H1 (cell line): Measurements from ENCODE around the gene MIOX. TPM values are rescaled to one million over a fixed set of nuclear protein-coding genes. Genes with fewer than 3 reads are reported as not detected.

Experiments used
- CTCF ChIA-PET: fragments of 300-600 bp; sonication (Branson Sonifier 250); formaldehyde crosslinking; loops from one replicate; lab custom pipeline; 2021; ENCODE audit not compliant: partially characterized antibody; lab: Charles Lee
- POLR2A ChIA-PET: fragments of 300-600 bp; sonication (Branson Sonifier 250); formaldehyde crosslinking; loops from one replicate; lab custom pipeline; 2021; ENCODE audit warnings: inconsistent platforms; ENCODE audit not compliant: partially characterized antibody; lab: Charles Lee
- DNase-seq, 2 experiments: peaks; one replicate each; pipeline versions ENCODE4 v3.0.0 to v3.0.0-alpha.2; 2010 to 2022; ENCODE audit warnings: low spot score in 2 of 2, low read depth in 1 of 2, mixed read lengths in 1 of 2
- FAIRE-seq: peaks from 2 replicates; lab custom pipeline; 2011; peaks lifted over from hg19 to GRCh38; lab: Jason Lieb, UNC
- H2AFZ ChIP-seq: 2 replicates; pipeline ENCODE4 v1.8.1; 2012; ENCODE audit warnings: low read length, inconsistent platforms
- H2AK5ac ChIP-seq: 2 replicates; pipeline ENCODE4 v1.6.1; 2013; ENCODE audit warnings: low read depth, low read length
- H2BK120ac ChIP-seq: replicated peaks from 2 replicates; pipeline ENCODE3; 2013; ENCODE audit warnings: low read depth, low read length, inconsistent platforms
- H2BK12ac ChIP-seq: 2 replicates; pipeline ENCODE4 v1.6.1; 2013; ENCODE audit warnings: low read depth, low read length
- H2BK15ac ChIP-seq: 2 replicates; pipeline ENCODE4 v1.6.1; 2013; ENCODE audit warnings: low read length
- H2BK20ac ChIP-seq: 2 replicates; pipeline ENCODE4 v1.6.1; 2013; ENCODE audit warnings: low read length
- H2BK5ac ChIP-seq: 2 replicates; pipeline ENCODE4 v1.6.1; 2013; ENCODE audit warnings: low read depth, low read length
- H3K14ac ChIP-seq: 2 replicates; pipeline ENCODE4 v1.6.1; 2013; ENCODE audit warnings: inconsistent platforms; ENCODE audit not compliant: insufficient read length
- H3K18ac ChIP-seq: 2 replicates; pipeline ENCODE4 v1.6.1; 2013; ENCODE audit warnings: low read length; ENCODE audit errors: extremely low read depth
- H3K23ac ChIP-seq: 2 replicates; pipeline ENCODE4 v1.6.1; 2013; ENCODE audit warnings: inconsistent platforms; ENCODE audit not compliant: insufficient read length
- H3K23me2 ChIP-seq: 2 replicates; pipeline ENCODE4 v1.6.1; 2013; ENCODE audit warnings: low read depth, low read length
- H3K27ac ChIP-seq: 2 replicates; pipeline ENCODE4 v1.6.1; 2011; ENCODE audit warnings: low read depth, low read length, inconsistent platforms
- H3K27me3 ChIP-seq, 4 experiments: replicated peaks in 1 of 4; 1 replicate in 1 of 4; 2 replicates in 3 of 4; pipeline versions ENCODE4 v1.6.1 to v1.8.1; 2011 to 2013; ENCODE audit warnings: low read length in 3 of 4, mild to moderate bottlenecking in 3 of 4, inconsistent platforms in 2 of 4, mixed read lengths in 2 of 4, moderate library complexity in 1 of 4; ENCODE audit not compliant: control insufficient read depth in 3 of 4, insufficient read depth in 3 of 4; ENCODE audit errors: extremely low read depth in 1 of 4
- H3K36me3 ChIP-seq, 4 experiments: 2 replicates each; pipeline versions ENCODE4 v1.6.1 to v1.8.1; 2011 to 2013; ENCODE audit warnings: mild to moderate bottlenecking in 4 of 4, low read length in 3 of 4, moderate library complexity in 2 of 4, control low read depth in 1 of 4, inconsistent platforms in 1 of 4; ENCODE audit not compliant: insufficient read depth in 4 of 4, control insufficient read depth in 2 of 4
- H3K4ac ChIP-seq: replicated peaks from 2 replicates; pipeline ENCODE3; 2013; ENCODE audit warnings: low read length, low read depth, mixed read lengths, inconsistent platforms; ENCODE audit not compliant: insufficient read length
- H3K4me1 ChIP-seq, 4 experiments: replicated peaks in 1 of 4; 1 replicate in 1 of 4; 2 replicates in 3 of 4; pipeline versions ENCODE4 v1.6.1 to v1.8.1; 2011 to 2013; ENCODE audit warnings: low read length in 3 of 4, inconsistent platforms in 2 of 4, mixed read lengths in 1 of 4; ENCODE audit not compliant: insufficient read depth in 4 of 4, control insufficient read depth in 3 of 4
- H3K4me2 ChIP-seq, 2 experiments: 2 replicates each; pipeline versions ENCODE4 v1.6.1 to v1.8.1; 2011 to 2013; ENCODE audit warnings: low read depth in 2 of 2, low read length in 2 of 2, control low read depth in 1 of 2, inconsistent platforms in 1 of 2, mild to moderate bottlenecking in 1 of 2; ENCODE audit not compliant: insufficient read depth in 1 of 2
- H3K4me3 ChIP-seq, 4 experiments: fragments of 200-600, 300-600 bp in 1 of 4; sonication (generic), shearing (Covaris generic), sonication (Bioruptor Twin) in 1 of 4; 2 replicates each; pipeline versions ENCODE4 v1.5.1 to v1.8.1; 2011 to 2016; ENCODE audit warnings: low read length in 4 of 4, low read depth in 3 of 4, control low read depth in 2 of 4, inconsistent platforms in 2 of 4, mild to moderate bottlenecking in 2 of 4, mixed read lengths in 1 of 4, moderate library complexity in 1 of 4; ENCODE audit not compliant: insufficient read depth in 2 of 4; ENCODE audit errors: extremely low read depth in 1 of 4
- H3K56ac ChIP-seq: replicated peaks from 2 replicates; pipeline ENCODE3; 2013; ENCODE audit warnings: low read depth, mild to moderate bottlenecking, mixed read lengths, low read length, inconsistent platforms; ENCODE audit not compliant: insufficient read length
- H3K79me1 ChIP-seq: 2 replicates; pipeline ENCODE4 v1.6.1; 2013; ENCODE audit warnings: low read depth, low read length, control low read depth
- H3K79me2 ChIP-seq, 2 experiments: 2 replicates each; pipeline versions ENCODE4 v1.6.1 to v1.8.1; 2012 to 2013; ENCODE audit warnings: low read length in 2 of 2, mild to moderate bottlenecking in 2 of 2, inconsistent platforms in 1 of 2; ENCODE audit not compliant: insufficient read depth in 2 of 2, control insufficient read depth in 1 of 2
- H3K9ac ChIP-seq, 4 experiments: replicated peaks in 1 of 4; 1 replicate in 1 of 4; 2 replicates in 3 of 4; pipeline versions ENCODE4 v1.6.1 to v1.8.1; 2011 to 2013; ENCODE audit warnings: low read depth in 3 of 4, low read length in 3 of 4, control low read depth in 2 of 4, mild to moderate bottlenecking in 2 of 4, moderate library complexity in 2 of 4, inconsistent platforms in 1 of 4; ENCODE audit errors: extremely low read depth in 1 of 4
- H3K9me3 ChIP-seq, 2 experiments: 2 replicates each; pipeline versions ENCODE4 v1.6.1 to v1.8.1; 2012 to 2013; ENCODE audit warnings: mild to moderate bottlenecking in 2 of 2, moderate library complexity in 2 of 2, control low read depth in 1 of 2, inconsistent platforms in 1 of 2, low read depth in 1 of 2, low read length in 1 of 2, mixed read lengths in 1 of 2; ENCODE audit not compliant: insufficient read depth in 2 of 2
- H4K20me1 ChIP-seq, 2 experiments: replicated peaks in 1 of 2; 2 replicates each; pipeline versions ENCODE3 to v1.8.1; 2011 to 2013; ENCODE audit warnings: inconsistent platforms in 2 of 2, low read length in 2 of 2, mild to moderate bottlenecking in 1 of 2; ENCODE audit not compliant: insufficient read depth in 2 of 2, control insufficient read depth in 1 of 2
- H4K5ac ChIP-seq: 2 replicates; pipeline ENCODE4 v1.6.1; 2013; ENCODE audit warnings: low read length, low read depth, mixed read lengths, inconsistent platforms; ENCODE audit not compliant: insufficient read length
- H4K8ac ChIP-seq: 2 replicates; pipeline ENCODE4 v1.8.0; 2013; ENCODE audit warnings: mild to moderate bottlenecking, moderate library complexity, low read length, inconsistent platforms; ENCODE audit not compliant: insufficient read depth; ENCODE audit errors: extremely low read depth
- H4K91ac ChIP-seq: replicated peaks from 2 replicates; pipeline ENCODE3; 2013; ENCODE audit warnings: low read length, mixed read lengths, inconsistent platforms; ENCODE audit not compliant: insufficient read length
- BACH1 ChIP-seq: IDR thresholded peaks from 2 replicates; pipeline ENCODE4 v1.6.1; 2012; ENCODE audit warnings: low read length, improper control_type of control experiment
- CBX8 ChIP-seq: fragments of 300-800, 300-1000 bp; sonication (generic); IDR thresholded peaks from 2 replicates; pipeline ENCODE4 v1.7.1; 2016; ENCODE audit warnings: low read depth, low read length, borderline replicate concordance
- CTBP2 ChIP-seq: IDR thresholded peaks from 2 replicates; pipeline ENCODE4 v1.7.0; 2011; ENCODE audit warnings: borderline replicate concordance, mild to moderate bottlenecking, moderate library complexity, mixed read lengths, low read length; ENCODE audit not compliant: insufficient read depth, insufficient read length
- HDAC2 ChIP-seq, 2 experiments: fragments of 300-600 bp in 1 of 2; sonication (generic) in 1 of 2; IDR thresholded peaks; 2 replicates each; pipeline ENCODE4 v1.6.1; 2011 to 2012; ENCODE audit warnings: low read depth in 2 of 2, low read length in 2 of 2, mild to moderate bottlenecking in 2 of 2, moderate library complexity in 2 of 2, borderline replicate concordance in 1 of 2, inconsistent platforms in 1 of 2
- JUND ChIP-seq: IDR thresholded peaks from 2 replicates; pipeline ENCODE4 v1.6.1; 2011; ENCODE audit warnings: mild to moderate bottlenecking, improper control_type of control experiment, low read length
- POU5F1 ChIP-seq: IDR thresholded peaks from 2 replicates; pipeline ENCODE4 v1.6.1; 2011; ENCODE audit warnings: low read depth, mild to moderate bottlenecking, low read length, moderate library complexity
- SP4 ChIP-seq: IDR thresholded peaks from 2 replicates; pipeline ENCODE4 v1.6.1; 2012; ENCODE audit warnings: low read length, inconsistent platforms
- TCF12 ChIP-seq: IDR thresholded peaks from 2 replicates; pipeline ENCODE4 v1.6.1; 2011; ENCODE audit warnings: low read depth, mild to moderate bottlenecking, low read length
- WGBS, 2 experiments: shearing (Covaris generic) in 1 of 2; methylation state at CpG; one replicate each; pipeline versions ENCODE4 v1.1.6 to v1.1.7; 2013 to 2015; ENCODE audit warnings: low lambda C conversion rate in 2 of 2, mixed read lengths in 2 of 2, inconsistent platforms in 1 of 2, low coverage in 1 of 2, missing lambda C conversion rate in 1 of 2; ENCODE audit not compliant: insufficient replicate concordance in 2 of 2, insufficient coverage in 1 of 2, insufficient read length in 1 of 2; ENCODE audit errors: extremely low coverage in 1 of 2, missing lambda C conversion rate in 1 of 2; 5-methylcytosine and 5-hydroxymethylcytosine counted together
- polyA plus RNA-seq, 7 experiments: library from polyadenylated mRNA; depleted of rRNA in 3 of 7; stranded (reverse) in 5 of 7; unstranded in 2 of 7; fragments of >200 nt in 5 of 7; fragments of 200-250 nt in 2 of 7; gene quantifications; 1 replicate in 5 of 7; 2 replicates in 1 of 7; 4 replicates in 1 of 7; pipeline versions ENCODE4 v1.2.1 to v1.2.3, GENCODE V29; 2011 to 2013; ENCODE audit warnings: missing spikeins in 2 of 7, mixed read lengths in 2 of 7
- total RNA-seq: library from RNA; stranded (reverse); fragmentation: NEBNext Ultra II Directional; extraction: Animal tissue kit (Norgen Biotek cat#: 25700); gene quantifications from 2 replicates; pipeline ENCODE4 v1.2.1, GENCODE V29; 2021

MIOX gene
- total and polyA plus RNA-seq, 2 of the 8 experiments (the other 6 are each of a cell fraction or from before 2014, with no cell fraction given): 0.30 to 0.32 TPM

DNA sequence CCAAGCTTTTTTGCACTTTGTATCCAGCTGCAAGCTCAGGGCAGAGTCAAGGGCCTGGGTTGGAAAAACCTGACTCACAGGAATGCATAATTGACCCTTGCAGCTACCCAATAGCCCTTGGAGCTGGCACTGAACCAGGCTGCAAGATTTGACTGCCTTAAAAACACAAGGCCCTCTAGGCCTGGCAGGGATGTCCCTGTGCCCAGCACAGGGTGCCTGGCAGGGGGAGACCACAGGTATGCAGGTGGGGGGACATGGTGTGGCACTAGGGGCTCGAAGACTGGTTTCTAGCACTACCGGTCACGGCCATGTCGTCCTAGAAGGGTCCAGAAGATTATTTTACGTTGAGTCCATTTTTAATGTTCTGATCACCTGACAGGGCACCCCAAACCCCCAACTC, 42.0 kb upstream of the MIOX start:
- no peak overlapping the region for H3K4ac ChIP-seq
- peak overlapping the region; percentile 68; the same call in 1 of the 2 replicates for H4K8ac ChIP-seq
- no peak for DNase-seq
- no peak overlapping the region for H3K56ac ChIP-seq
- H3K9ac ChIP-seq: no peak overlapping the region
- H3K79me2 ChIP-seq: no peaks in the 10 kb centered on the region
- H3K23me2 ChIP-seq: no peaks in the 10 kb centered on the region
- no peak overlapping the region for H2AFZ ChIP-seq
- H2AK5ac ChIP-seq: no peak overlapping the region
- H2BK120ac ChIP-seq: no peak overlapping the region
- no peak overlapping the region for H3K23ac ChIP-seq
- H3K4me1 ChIP-seq: peaks cover 0 to 9% (median 4%) of the 10 kb centered on the region in 4 experiments; a peak in 5 of 7 replicates
- ChIA-PET CTCF (interaction anchor here (0.6 to 1.9 kb wide), 9 partner anchors 13 to 255 kb away, joined by 3 to 5 read pairs (median 3); no protein-coding TSS in a partner anchor), POLR2A (interaction anchor here (0.7 to 1.8 kb wide), 7 partner anchors 12 to 201 kb away, joined by 3 to 6 read pairs (median 5); partner anchors contain the start of genes LMF2, NCAPH2, SCO2 and TUBGCP6)
- no peaks in the 10 kb centered on the region for H3K9me3 ChIP-seq
- no peak overlapping the region for H3K18ac ChIP-seq
- no peak overlapping the region for H3K4me2 ChIP-seq
- no peak overlapping the region for H4K5ac ChIP-seq
- H3K4me3 ChIP-seq: no peak overlapping the region
- peaks cover 17 to 18% of the 10 kb centered on the region in 2 experiments for H4K20me1 ChIP-seq
- no peak for FAIRE-seq
- no peak overlapping the region for H2BK5ac ChIP-seq
- no peak overlapping the region for H3K27ac ChIP-seq
- peaks cover 5 to 27% (median 15%) of the 10 kb centered on the region in 4 experiments; a peak in 7 of 8 replicates for H3K36me3 ChIP-seq
- H2BK15ac ChIP-seq: no peak overlapping the region
- no peaks in the 10 kb centered on the region for H3K79me1 ChIP-seq
- WGBS, 2 experiments: 90% methylated on average over 5 of the region's 5 CpGs; no CpG with 5 or more reads in 1 of the 2 experiments
- no peak overlapping the region for H4K91ac ChIP-seq
- H3K14ac ChIP-seq: no peak overlapping the region
- no peak overlapping the region for H2BK20ac ChIP-seq
- TF ChIP-seq TCF12 (no peak), CTBP2 (no peak), SP4 (no peak), CBX8 (no peak), BACH1 (no peak), HDAC2 (IDR thresholded peaks at IDR 0.05; ENCODE audit: borderline replicate concordance in 1 of 2, low read depth in 2 of 2, low read length in 2 of 2) (no peak), JUND (no peak), POU5F1 (no peak)
- H3K27me3 ChIP-seq: no peaks in the 10 kb centered on the region
- H2BK12ac ChIP-seq: no peak overlapping the region
